Choroid plexus epithelial cell (primary cell): ENCODE results near the gene SETBP1.

Experiments
- DNase-seq: peaks from one replicate; pipeline ENCODE4 v3.0.0-alpha.2; 2010; ENCODE audit warnings: low read depth
- H3K4me3 ChIP-seq: 2 replicates; pipeline ENCODE4 v1.5.1; 2011; ENCODE audit warnings: low read depth, mild to moderate bottlenecking, control low read depth, low read length, moderate library complexity
- TF ChIP-seq, protein P1 (sequence below): conservative IDR thresholded peaks from 2 replicates; pipeline ENCODE4 v1.5.1; 2011; ENCODE audit warnings: low read depth, mild to moderate bottlenecking, control low read depth, inconsistent platforms, low read length, moderate library complexity

The SETBP1 gene

DNA sequence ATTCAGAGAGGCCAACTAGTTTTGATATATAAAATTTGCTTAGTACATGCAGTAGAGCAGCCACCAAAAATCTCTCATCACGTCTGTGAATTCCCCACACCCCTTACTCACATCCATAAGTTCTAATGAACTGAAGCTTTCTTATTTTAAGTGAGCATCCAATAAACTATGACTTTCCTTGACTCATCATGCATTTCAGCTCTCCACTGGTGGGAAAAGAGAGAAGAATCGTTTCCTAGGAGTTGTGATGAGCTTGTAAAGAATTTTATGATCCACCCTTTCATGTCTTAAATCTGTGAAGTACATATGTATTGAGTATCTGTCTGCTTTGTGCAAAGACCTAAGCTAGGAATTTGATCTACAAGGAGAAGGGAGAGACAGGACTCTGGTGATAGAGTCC lies 428.6 kb downstream of the SETBP1 start:
- H3K4me3 ChIP-seq = no peak overlapping the region
- TF ChIP-seq, protein P1, sequence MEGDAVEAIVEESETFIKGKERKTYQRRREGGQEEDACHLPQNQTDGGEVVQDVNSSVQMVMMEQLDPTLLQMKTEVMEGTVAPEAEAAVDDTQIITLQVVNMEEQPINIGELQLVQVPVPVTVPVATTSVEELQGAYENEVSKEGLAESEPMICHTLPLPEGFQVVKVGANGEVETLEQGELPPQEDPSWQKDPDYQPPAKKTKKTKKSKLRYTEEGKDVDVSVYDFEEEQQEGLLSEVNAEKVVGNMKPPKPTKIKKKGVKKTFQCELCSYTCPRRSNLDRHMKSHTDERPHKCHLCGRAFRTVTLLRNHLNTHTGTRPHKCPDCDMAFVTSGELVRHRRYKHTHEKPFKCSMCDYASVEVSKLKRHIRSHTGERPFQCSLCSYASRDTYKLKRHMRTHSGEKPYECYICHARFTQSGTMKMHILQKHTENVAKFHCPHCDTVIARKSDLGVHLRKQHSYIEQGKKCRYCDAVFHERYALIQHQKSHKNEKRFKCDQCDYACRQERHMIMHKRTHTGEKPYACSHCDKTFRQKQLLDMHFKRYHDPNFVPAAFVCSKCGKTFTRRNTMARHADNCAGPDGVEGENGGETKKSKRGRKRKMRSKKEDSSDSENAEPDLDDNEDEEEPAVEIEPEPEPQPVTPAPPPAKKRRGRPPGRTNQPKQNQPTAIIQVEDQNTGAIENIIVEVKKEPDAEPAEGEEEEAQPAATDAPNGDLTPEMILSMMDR = no peak
- DNase-seq = no peak

DNA sequence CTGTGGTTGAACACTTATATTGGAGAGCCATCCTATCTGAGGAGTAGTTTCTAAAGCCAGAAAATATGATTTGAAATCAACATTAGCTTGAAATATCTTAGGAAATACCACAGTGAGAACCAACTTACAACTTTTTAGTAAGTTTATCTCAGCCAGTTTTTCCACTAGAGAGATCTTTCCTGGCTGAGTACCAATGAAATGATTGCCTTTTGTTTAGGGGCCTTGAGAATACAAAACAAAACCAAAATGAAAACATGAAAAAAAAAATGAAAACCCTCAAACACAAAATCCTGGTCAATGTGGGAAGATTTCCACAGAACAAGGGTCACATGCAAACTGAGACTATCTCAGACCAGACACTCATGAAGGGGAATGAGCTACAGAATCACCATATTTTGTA lies 429.0 kb downstream of the SETBP1 start:
- no peak for DNase-seq
- TF ChIP-seq, protein P1 = no peak
- no peak overlapping the region for H3K4me3 ChIP-seq

DNA sequence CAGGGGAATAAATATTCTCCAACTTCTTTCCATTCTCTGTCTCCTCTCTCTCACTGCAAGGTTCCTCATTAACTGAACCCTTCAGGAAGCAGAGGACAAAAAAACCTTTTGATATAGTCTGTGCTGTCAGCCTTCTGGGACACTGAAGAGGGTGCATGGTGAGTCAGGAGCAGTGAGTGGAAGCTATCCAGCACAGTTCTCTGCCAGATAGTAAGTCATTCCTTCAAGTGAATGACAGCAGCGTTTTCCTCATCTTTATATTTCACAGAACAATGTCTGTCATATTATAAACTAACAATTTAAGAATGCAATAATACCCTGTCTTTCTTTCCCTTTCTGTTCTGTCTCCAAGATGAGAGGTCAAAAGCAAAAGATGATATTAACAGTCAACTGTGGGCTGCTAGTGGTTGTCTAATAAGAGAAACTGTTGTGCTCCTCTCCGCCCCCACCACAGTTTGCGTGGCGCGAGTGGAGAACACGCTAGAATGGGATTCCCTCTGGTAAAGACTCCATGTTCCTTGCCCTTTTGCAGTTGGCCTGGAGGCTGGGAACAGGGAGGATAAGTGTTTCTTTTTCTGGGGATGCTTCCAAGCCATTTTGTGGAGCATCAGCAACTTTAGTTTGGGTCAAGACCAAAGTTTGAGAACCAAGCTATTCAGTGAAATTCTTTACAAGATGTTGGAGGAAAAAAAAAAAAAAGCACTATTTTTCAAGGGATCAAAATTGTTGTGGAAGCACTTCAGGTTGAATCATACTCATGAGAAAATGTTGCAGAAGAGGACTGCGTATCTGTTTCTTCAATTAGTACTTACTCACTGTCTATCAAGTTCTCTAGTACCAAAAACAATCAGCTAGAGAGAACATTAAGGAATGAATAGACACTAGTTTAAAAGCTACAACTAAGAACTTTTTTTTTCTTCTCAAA lies 430.2 kb downstream of the SETBP1 start:
- TF ChIP-seq, protein P1 = no peak
- H3K4me3 ChIP-seq = no peak overlapping the region
- no peak for DNase-seq

DNA sequence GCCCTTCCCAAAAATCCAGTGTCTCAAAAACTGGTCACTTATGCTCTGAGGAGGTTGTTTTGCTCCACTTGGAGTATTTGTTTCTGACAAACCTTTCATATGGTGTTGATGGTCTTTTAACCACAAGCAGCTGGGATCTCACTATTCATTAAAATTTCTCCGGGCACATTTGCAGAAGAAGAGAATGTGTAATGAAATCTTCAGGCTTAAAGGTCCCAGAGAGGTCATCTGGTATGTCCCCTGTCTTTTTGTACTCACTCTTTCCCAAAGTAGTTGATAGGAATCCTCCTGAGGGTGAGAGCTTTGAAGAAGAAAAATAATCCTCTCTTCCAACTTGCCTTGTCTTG lies 430.8 kb downstream of the SETBP1 start:
- TF ChIP-seq, protein P1 = no peak
- no peak overlapping the region for H3K4me3 ChIP-seq
- DNase-seq = no peak

DNA sequence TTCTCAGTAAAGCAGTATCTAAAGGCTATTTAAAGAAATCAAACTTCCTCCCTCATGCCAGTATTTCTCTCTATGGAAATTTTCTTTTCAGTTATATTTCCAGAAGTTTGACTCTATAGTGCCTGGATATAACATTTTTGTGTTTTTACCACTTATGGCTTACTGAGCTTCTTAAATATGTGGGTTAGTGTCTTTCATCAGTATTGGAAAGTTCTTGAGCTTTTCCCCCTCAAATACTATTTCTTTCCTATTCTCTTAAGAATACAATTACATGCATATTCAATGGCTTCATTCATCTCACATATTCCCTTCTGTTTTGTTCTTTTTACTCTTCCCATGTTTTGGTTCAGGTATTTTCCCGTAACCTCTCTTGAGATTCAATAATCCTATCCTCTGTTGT lies 432.0 kb downstream of the SETBP1 start:
- TF ChIP-seq, protein P1 = no peak
- no peak for DNase-seq
- no peak overlapping the region for H3K4me3 ChIP-seq

DNA sequence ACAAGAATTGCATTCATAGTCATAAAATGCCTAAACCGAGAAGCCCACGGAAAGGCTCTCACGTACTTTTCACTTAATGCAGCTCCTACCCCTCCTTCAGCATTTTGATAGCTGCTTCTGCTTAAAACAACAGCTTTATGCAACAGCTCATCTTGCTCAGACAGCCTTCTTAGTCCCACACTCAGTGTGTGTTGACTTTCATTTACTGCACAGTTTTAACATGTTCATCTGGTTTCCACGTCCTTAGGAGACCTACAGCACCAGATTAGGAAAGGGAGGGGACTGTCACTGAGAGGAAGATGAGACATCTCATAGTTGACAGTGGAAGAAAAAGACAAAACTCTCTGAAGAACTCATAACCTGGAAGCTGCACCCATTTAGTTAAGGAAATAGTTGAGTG lies 435.4 kb downstream of the SETBP1 start:
- no peak overlapping the region for H3K4me3 ChIP-seq
- TF ChIP-seq, protein P1 = no peak
- no peak for DNase-seq
